ENCODE results near the gene SIT1. TPM values are rescaled to one million over a fixed set of nuclear protein-coding genes. Genes with fewer than 3 reads are reported as not detected.

The SIT1 gene
- total RNA-seq, 1 experiment from 2014 or later = not detected

DNA sequence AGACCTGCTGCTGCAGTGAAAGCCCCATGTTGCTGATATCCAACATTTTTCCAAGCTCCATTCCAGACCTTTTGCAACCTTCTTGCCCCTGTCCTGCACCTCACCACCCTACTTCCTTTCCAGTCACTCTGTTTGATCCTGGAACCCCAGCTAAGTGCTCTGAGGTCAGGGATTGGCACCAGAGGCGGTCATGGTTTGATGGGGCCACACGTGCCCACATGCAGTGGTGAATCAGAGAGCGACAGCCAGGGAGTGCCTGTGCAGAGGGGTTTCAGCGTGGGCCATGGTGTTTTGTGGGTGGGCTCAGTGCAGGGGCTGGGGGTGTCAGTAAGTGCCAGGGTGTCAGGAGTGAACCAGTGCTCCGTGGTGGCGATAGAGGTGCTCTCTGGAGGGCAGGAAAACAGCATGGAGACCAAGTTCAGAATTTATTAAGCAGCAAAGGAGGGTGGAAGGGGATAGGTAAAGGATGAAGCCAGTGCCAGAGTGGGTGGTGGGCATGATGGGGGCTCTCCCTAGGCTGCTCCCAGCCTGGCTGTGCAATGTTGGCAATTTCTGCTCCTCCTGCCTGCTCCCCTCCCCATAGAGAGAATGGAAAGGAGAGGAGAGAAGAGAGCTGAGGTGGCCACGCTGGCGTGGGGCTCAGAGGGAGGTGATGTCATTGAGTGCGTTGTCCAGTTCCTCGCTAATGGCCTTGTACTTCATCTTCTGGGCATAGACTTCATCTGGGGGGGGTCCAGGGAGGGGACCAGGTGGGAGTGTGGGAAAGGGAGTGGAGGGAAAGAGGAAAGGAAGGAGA lies 32.0 kb upstream of the SIT1 start:
- DNase-seq (ENCODE audit: low spot score) = no peak

DNA sequence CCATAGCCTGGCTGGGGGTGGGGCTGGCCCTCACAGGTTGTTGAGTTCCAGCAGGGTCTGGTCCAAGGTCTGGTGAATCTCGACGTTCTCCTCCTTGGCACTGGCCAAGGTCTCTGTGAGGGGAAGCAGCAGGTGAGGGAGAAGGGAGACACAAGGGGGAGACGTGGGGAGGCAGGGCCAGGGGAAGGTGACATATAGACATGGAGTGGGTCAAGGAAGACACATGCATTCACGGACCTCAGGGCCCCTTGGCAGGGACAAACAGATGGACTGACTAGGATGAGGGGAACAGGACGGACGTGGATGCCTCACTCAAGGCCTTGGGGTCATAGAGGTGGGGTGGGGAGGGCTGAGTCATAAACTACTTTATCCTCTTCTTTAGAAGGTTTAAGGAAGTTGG lies 31.3 kb upstream of the SIT1 start:
- no peak for DNase-seq (ENCODE audit: low spot score)

DNA sequence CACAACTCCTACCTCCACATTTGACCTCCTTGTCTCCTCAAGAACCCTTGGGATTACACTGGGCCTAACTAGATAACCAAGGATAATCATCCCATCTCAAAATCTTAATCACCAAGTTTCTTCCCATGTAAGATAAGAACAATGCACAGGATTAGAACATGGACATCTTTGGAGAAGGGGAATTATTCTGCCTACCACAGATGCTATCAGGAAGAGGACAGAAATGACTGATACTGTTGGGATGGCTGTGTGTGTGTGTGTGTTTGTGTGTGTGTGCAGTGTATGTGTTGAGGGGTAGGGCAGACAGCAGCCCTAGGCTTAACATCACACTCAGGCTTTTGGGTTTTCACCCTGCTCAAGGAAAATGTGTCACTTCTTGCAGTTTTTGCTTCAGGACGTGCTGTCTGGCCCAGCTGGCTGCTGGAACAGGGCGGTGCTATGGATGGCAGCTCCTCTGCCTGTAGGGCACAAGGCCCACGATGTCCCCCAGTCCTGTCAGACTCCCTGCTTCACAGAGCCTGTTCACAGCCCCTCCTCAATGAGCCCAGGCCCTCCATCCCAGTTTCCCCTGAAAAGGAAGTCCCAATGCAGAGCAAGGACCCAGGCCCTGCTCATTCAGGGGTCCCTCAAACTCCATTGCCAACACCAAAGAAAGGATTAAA lies 30.7 kb upstream of the SIT1 start:
- no peak for DNase-seq (ENCODE audit: low spot score)

DNA sequence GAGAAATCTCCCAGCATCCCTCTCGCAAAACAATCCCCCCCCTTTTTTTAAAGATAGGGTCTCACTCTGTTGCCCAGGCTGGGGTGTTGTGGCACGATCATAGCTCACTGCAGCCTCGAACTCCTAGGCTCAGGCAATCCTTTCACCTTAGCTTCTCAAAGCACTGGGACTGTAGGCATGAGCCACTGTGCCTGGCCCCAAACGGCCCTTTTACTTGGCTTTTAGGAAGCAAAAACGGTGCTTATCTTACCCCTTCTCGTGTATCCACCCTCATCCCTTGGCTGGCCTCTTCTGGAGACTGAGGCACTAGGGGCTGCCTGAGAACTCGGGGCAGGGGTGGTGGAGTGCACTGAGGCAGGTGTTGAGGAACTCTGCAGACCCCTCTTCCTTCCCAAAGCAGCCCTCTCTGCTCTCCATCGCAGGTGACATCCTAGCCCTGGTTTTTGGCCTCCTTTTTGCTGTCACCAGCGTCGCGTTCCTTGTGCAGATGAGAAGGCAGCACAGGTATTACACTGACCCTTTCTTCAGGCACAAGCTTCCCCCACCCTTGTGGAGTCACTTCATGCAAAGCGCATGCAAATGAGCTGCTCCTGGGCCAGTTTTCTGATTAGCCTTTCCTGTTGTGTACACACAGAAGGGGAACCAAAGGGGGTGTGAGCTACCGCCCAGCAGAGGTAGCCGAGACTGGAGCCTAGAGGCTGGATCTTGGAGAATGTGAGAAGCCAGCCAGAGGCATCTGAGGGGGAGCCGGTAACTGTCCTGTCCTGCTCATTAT lies 29.8 kb upstream of the SIT1 start:
- no peak for DNase-seq (ENCODE audit: low spot score)

DNA sequence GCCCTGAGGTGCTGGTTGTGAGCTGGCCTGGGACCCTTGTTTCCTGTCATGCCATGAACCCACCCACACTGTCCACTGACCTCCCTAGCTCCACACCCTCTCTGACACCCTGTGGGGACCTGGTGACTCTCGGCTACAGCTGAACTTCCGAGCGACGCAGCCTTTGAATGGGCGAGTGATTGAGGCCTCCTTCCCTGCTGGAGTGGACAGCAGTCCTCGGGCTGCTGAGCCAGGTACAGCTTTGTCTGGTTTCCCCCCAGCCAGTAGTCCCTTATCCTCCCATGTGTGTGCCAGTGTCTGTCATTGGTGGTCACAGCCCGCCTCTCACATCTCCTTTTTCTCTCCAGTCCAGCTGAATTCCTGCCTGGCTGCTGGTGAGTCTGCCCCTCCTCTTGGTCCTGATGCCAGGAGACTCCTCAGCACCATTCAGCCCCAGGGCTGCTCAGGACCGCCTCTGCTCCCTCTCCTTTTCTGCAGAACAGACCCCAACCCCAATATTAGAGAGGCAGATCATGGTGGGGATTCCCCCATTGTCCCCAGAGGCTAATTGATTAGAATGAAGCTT lies 29.1 kb upstream of the SIT1 start:
- DNase-seq (ENCODE audit: low spot score) = no peak

DNA sequence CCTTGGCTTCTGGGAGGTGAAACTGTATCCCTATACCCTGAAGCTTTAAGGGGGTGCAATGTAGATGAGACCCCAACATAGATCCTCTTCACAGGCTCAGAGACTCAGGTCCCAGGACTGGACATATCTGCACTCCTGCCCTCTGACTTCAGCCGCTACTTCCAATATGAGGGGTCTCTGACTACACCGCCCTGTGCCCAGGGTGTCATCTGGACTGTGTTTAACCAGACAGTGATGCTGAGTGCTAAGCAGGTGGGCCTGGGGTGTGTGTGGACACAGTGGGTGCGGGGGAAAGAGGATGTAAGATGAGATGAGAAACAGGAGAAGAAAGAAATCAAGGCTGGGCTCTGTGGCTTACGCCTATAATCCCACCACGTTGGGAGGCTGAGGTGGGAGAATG lies 28.4 kb upstream of the SIT1 start:
- no peak for DNase-seq (ENCODE audit: low spot score)

DNA sequence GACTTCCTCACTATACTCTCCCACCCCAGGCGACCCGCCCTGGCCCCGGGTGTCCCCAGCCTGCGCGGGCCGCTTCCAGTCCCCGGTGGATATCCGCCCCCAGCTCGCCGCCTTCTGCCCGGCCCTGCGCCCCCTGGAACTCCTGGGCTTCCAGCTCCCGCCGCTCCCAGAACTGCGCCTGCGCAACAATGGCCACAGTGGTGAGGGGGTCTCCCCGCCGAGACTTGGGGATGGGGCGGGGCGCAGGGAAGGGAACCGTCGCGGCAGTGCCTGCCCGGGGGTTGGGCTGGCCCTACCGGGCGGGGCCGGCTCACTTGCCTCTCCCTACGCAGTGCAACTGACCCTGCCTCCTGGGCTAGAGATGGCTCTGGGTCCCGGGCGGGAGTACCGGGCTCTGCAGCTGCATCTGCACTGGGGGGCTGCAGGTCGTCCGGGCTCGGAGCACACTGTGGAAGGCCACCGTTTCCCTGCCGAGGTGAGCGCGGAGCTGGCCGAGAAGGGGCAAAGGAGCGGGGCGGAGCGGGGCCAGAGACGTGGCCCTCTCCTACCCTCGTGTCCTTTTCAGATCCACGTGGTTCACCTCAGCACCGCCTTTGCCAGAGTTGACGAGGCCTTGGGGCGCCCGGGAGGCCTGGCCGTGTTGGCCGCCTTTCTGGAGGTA lies 25.1 kb upstream of the SIT1 start:
- no peak for DNase-seq (ENCODE audit: low spot score)

DNA sequence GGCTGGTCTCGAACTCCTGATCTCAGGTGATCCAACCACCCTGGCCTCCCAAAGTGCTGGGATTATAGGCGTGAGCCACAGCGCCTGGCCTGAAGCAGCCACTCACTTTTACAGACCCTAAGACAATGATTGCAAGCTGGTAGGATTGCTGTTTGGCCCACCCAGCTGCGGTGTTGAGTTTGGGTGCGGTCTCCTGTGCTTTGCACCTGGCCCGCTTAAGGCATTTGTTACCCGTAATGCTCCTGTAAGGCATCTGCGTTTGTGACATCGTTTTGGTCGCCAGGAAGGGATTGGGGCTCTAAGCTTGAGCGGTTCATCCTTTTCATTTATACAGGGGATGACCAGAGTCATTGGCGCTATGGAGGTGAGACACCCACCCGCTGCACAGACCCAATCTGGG lies 24.5 kb upstream of the SIT1 start:
- DNase-seq (ENCODE audit: low spot score) = no peak

DNA sequence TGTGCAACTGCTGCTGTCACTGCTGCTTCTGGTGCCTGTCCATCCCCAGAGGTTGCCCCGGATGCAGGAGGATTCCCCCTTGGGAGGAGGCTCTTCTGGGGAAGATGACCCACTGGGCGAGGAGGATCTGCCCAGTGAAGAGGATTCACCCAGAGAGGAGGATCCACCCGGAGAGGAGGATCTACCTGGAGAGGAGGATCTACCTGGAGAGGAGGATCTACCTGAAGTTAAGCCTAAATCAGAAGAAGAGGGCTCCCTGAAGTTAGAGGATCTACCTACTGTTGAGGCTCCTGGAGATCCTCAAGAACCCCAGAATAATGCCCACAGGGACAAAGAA lies 23.3 kb upstream of the SIT1 start:
- no peak for DNase-seq (ENCODE audit: low spot score)

DNA sequence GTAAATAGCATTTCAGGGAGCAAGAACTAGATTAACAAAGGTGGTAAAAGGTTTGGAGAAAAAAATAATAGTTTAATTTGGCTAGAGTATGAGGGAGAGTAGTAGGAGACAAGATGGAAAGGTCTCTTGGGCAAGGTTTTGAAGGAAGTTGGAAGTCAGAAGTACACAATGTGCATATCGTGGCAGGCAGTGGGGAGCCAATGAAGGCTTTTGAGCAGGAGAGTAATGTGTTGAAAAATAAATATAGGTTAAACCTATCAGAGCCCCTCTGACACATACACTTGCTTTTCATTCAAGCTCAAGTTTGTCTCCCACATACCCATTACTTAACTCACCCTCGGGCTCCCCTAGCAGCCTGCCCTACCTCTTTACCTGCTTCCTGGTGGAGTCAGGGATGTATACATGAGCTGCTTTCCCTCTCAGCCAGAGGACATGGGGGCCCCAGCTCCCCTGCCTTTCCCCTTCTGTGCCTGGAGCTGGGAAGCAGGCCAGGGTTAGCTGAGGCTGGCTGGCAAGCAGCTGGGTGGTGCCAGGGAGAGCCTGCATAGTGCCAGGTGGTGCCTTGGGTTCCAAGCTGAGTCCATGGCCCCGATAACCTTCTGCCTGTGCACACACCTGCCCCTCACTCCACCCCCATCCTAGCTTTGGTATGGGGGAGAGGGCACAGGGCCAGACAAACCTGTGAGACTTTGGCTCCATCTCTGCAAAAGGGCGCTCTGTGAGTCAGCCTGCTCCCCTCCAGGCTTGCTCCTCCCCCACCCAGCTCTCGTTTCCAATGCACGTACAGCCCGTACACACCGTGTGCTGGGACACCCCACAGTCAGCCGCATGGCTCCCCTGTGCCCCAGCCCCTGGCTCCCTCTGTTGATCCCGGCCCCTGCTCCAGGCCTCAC lies 22.6 kb upstream of the SIT1 start, which contains the start of gene CA9:
CA9 (plus strand) TSS at position 797 of the 893 bp plus-strand sequence; CDS start at position 829, 32 bp downstream.
- DNase-seq (ENCODE audit: low spot score) = no peak

DNA sequence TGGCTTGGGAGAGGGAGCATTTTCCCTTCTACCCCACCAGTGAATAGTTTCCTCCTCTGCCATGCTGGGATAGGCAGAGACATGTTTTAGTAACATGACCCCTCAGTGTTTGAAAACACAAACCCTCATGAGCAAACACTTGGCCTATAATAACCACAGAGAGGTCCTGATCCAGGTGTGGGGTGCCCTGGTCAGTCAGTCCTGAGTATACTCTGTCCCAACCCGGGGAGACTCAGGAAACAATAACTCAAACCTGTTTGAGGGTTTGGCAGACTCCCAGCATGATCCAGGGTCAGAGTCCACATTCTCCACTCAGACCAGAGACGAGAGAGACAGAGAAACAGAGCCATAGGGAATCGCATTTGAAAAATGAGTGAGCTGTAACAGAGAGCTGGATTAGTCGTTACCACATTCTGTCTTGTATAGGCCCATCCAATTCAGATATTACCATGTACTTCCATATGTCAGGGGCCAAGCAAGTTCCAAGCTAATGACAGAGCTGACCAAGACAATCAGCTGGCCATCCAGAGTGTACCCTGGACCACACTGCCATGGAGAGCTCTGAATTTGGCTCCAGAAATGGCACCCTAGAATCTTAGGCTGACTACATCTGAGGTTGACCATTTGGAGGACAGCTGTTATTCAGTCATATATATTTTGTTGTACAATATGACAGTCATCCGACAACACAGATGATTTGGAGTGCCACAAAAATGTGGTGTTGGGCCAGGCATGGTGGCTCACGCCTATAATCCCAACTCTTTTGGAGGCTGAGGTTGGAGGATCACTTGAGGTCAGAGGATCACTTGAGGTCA lies 18.8 kb upstream of the SIT1 start:
- DNase-seq (ENCODE audit: low spot score) = no peak

DNA sequence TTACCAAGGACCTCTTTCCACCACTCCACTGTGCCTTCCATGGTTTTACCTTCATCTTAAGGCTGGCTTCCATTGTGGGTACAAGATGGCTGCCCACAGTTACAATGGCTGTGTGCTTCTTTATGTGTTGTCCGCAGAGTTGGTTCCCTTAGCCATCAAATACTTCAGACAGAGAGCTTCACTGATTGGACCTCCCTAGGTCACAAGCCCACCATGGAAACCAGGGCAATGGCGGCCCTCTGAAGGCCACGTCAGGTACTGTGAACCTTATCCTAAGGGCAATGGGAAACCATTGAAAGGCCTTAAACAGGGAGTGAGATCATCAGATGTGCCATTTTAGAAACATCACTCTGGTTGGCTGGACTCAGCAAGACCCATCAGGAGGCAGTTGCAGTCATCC lies 17.2 kb upstream of the SIT1 start:
- DNase-seq (ENCODE audit: low spot score) = no peak

DNA sequence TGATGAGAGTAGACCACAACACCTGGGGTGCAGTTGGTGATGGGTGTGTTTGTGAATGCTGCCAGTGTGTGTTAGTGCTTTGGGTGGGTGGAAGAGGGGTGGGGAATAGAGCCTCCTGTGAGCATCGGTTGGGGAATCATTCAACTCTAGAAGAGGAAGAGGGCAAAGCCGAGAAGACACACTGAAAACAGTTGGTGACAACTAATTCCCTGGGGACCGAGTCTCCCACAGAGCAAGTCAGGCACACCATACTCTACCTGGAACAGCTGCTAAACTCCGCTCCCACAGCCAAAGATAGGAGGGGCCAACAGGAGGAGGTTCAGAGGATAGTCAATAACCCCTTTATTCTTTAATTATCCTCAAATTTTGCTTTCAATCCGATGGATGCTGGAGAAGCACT lies 15.8 kb upstream of the SIT1 start:
- DNase-seq (ENCODE audit: low spot score) = no peak

DNA sequence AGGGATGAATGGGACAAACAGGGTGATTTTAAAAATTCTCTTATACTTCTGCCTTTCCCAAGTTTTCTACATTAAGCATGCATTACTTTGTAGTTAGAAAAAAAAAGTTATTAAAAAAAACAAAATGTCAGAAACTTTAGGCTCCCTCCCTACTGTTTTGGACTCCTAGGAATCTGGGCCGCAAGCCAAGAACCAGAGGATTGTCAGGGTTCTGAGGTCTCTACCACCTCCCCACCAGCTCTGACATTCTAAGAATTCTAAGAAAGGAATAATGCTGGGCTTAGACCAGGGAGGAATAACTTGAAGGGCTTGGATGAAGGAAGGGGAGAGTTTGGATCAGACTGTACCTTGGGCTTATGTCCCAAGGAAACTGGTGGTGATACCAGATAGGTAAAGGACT lies 15.3 kb upstream of the SIT1 start:
- DNase-seq (ENCODE audit: low spot score) = no peak

DNA sequence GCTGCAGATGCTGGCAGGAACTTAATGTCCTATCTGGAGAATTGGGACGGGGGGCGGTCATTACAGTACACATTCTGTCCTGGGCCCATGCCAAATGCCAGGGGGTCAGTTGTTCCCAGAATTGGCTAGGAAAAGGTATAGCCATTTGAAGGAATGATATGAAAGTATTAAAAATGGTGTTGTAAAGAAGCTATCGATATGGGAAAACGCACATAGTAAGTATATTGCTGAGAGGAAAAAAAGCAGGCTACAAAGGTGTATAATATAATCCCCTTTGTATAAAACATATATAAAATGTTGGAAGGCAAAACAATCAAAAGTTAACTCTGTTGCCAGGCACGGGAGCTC lies 14.7 kb upstream of the SIT1 start:
- no peak for DNase-seq (ENCODE audit: low spot score)

DNA sequence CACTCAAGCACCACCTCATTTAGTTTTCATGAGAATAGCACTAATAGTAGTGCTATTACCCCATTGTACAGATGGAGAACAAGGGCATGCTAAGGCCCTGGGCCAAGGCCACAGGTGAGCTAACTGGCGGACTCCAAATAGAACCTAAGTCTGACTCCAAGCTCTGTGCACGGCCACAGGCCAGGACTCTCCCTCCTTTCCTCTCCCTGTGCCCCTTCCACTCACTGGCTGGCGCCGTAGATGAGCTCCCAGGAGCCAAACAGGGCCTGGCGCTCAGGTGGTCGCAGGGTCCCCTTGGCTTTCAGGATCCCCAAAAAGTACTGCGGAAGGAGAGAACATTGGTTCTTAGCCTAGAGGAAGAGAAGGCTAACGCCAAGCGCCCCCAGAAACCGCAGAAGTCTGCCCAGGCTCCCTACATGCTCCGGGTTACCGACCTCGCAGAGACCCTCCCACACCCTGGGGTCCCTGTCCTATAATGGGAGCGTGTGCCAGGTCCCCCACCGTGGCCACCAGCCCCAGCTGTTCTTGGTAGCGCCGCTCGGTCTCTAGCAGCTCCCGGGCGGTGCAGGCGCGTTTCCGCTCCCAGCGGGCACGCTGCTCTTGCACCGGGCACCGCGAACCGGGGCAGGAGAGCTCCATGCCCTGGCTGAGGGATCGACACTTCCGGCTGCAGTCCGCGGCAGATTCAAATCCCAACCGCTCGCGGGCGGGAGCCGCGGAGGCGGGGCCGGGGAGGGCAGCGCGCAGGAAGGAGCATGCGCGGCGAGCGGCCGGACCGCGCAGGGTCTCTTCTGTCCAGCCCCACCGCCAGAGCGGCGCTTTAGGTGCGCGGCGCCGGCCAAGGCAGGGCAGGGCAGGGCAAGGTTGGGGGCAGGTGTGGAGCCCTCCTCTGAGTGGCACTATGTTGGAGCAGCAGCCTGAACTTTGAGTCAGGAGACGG lies 14.1 kb upstream of the SIT1 start, which contains the start of gene ARHGEF39:
ARHGEF39 (minus strand) TSS at position 665 of the 940 bp plus-strand sequence; CDS start at position 639, 26 bp downstream.
- peak; percentile 82 for DNase-seq (ENCODE audit: low spot score)

DNA sequence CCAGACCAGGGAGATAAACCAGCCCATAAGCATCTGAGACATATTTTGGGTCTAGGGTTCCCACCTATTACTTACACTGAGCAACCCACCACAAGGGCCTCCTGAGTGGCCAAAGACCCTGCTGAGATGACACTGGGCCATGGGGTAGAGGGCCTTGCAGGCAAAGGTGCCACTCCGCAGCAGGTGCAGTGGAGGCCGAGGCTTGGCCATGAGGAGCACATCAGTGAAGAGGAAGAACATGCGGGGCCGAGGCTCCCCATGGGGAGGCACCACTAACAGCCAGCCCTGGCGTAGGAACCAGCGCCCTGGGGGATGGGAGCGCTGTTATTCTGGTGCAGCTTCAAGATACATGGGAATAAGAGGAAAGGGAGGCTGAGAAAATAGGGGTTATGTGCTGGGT lies 11.7 kb upstream of the SIT1 start:
- no peak for DNase-seq (ENCODE audit: low spot score)

DNA sequence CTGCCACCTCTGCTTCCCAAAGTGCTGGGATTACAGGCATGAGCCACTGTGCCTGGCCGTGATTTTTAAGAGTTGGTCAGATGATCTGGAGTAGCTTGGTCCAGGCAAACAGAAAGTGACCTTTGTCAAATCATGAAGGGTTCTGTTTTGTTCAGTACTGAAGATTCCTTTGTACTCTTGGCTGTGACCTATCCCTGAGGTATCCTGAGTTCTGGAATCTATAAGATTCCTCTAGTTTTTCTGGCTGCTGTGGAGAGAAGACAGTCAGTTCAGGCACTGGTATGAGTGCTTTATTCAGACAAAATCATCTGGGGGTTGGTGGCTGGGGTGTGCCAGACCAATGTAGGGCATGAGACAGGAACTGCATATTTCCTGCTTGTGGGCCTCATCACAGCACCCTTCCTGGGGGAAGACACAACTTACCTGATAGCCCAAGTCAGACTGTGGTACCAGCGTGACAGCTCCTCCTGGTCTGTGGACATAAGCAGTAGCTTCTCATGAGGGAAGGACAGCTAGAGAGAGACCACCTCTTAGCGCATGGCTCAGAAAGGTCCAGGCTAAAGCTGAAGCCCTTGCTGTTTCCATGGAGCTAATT lies 11.1 kb upstream of the SIT1 start:
- DNase-seq (ENCODE audit: low spot score) = no peak

All from H4 (cell line).